ENCODE results near the gene KRT10. TPM values are rescaled to one million over a fixed set of nuclear protein-coding genes. Genes with fewer than 3 reads are reported as not detected.
"Not testable (repeated sequence)": the region's sequence is repeated elsewhere in the genome, so short reads cannot be mapped to it uniquely, and the experiment has no call there.

KRT10 gene
- total RNA-seq, 2 donors from 2014 or later: 5.8 to 23.6 TPM

DNA sequence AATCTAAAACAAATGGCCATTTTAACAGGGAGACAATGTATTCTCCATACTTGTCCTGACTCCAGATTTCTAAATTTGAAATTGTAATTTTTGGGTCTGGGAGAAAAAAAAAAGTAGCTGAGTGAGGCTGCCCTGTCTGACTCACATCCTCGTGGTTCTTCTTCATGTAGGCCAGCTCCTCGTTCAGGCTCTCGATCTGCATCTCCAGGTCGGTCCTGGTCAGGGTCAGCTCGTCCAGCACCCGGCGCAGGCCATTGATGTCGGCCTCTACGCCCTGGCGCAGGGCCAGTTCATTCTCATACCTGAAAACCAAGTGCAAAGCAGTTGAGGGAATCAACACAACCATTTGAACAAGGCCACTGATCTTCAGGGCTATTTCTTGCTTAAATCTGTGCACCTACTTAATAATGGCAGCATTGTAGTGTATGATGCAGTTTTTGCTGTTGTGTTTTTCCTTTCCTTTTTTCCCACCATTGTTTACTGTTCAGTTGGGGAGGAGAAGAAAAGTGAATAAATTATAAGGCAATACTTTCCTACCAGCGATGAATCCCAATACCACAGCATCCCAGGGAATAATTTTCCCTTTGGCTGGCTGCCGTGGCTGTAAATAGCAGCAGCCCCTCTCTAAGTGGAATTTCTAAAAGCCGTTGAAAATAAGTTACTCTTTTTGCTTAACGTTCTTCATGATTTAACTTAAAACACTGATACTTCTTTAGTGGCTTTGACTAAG is 42.4 kb upstream of the KRT10 start:
- H3K27ac ChIP-seq: no peak overlapping the region
- H3K27me3 ChIP-seq (replicated peaks; ENCODE audit: insufficient read depth): no peaks in the 10 kb centered on the region
- no peak overlapping the region for H3K4me3 ChIP-seq
- TF ChIP-seq, protein P1, sequence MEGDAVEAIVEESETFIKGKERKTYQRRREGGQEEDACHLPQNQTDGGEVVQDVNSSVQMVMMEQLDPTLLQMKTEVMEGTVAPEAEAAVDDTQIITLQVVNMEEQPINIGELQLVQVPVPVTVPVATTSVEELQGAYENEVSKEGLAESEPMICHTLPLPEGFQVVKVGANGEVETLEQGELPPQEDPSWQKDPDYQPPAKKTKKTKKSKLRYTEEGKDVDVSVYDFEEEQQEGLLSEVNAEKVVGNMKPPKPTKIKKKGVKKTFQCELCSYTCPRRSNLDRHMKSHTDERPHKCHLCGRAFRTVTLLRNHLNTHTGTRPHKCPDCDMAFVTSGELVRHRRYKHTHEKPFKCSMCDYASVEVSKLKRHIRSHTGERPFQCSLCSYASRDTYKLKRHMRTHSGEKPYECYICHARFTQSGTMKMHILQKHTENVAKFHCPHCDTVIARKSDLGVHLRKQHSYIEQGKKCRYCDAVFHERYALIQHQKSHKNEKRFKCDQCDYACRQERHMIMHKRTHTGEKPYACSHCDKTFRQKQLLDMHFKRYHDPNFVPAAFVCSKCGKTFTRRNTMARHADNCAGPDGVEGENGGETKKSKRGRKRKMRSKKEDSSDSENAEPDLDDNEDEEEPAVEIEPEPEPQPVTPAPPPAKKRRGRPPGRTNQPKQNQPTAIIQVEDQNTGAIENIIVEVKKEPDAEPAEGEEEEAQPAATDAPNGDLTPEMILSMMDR (IDR thresholded peaks at IDR 0.05): no peak
- no peak for TF ChIP-seq POLR2A (IDR thresholded peaks at IDR 0.05)
- TF ChIP-seq POLR2AphosphoS5 (IDR thresholded peaks at IDR 0.05): no peak
- no peak for DNase-seq (ENCODE audit: low spot score)
- 90% methylated on average over 14 of the region's 14 CpGs for WGBS
- H3K4me1 ChIP-seq (replicated peaks): no peaks in the 10 kb centered on the region
- intact Hi-C loops (cut with DNase I): no loop called here
- no peaks in the 10 kb centered on the region for H3K36me3 ChIP-seq
- H3K9me3 ChIP-seq: no peaks in the 10 kb centered on the region

DNA sequence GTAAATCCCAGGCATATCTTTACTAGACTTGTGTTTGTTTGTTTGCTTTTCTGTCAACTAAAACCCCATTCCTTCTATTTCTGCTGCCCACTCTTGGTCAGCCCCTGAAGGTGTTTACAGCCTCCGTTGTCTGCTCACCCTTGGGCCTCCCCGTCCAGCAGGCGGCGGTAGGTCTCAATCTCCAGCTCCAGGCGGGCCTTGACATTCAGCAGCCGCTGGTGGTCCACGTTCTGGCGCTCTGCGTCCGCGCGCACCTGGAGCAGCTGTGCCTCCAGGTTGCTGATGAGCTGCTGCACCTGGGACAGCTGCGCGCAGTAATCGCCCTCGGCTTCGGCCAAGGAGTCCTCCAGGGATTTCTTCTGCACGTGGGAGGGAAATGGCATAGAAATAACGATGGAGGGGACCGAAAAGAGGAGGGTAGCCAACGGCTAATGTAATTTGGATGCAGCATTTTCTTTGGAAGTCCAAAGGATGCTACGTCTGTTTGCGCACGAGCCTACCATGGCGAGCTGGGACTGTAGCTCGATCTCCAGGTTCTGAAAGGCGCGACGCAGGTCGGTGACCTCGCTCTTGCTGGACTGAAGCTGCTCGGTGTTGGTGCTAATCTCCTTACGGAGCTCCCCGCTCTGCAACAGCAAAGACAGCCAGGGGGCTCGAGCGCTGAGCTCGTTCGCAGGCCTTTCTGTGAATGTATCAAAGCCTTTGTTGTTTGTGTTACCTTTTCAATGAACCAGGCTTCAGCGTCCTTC is 40.7 kb upstream of the KRT10 start:
- TF ChIP-seq POLR2AphosphoS5 (IDR thresholded peaks at IDR 0.05): no peak
- TF ChIP-seq POLR2A (IDR thresholded peaks at IDR 0.05): no peak
- TF ChIP-seq, protein P1 (IDR thresholded peaks at IDR 0.05): no peak
- intact Hi-C loops (cut with DNase I): no loop called here
- Histone ChIP-seq H3K4me3 (no peak overlapping the region), H3K36me3 (no peaks in the 10 kb centered on the region), H3K27ac (no peak overlapping the region), H3K9me3 (no peaks in the 10 kb centered on the region), H3K4me1 (replicated peaks) (no peaks in the 10 kb centered on the region), H3K27me3 (replicated peaks; ENCODE audit: insufficient read depth) (no peaks in the 10 kb centered on the region)
- DNase-seq (ENCODE audit: low spot score): no peak
- 78% methylated on average over 39 of the region's 39 CpGs for WGBS

DNA sequence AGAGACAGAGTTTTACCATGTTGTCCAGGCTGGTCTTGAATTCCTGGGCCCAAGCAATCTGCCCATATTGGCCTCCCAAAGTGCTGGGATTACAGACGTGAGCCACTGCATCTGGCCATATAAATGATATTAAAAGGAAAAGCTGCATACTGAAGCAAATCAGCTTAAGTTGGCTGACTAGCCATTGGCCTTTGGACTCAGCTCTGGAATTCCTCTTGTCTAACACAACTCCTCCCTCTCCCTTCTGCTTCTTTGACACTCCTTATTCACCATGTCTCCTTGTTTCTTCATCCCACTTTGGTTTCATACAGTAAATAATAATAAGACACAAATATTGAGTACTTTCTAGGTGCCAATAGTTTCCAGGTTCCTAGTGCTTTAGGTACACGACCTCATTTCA is 37.1 kb upstream of the KRT10 start:
- no peak for DNase-seq (ENCODE audit: low spot score)
- no peak overlapping the region for H3K27ac ChIP-seq
- TF ChIP-seq, protein P1 (IDR thresholded peaks at IDR 0.05): no peak
- TF ChIP-seq POLR2AphosphoS5 (IDR thresholded peaks at IDR 0.05): no peak
- TF ChIP-seq POLR2A (IDR thresholded peaks at IDR 0.05): no peak
- H3K4me1 ChIP-seq (replicated peaks): no peaks in the 10 kb centered on the region
- no peaks in the 10 kb centered on the region for H3K36me3 ChIP-seq
- H3K27me3 ChIP-seq (replicated peaks; ENCODE audit: insufficient read depth): no peaks in the 10 kb centered on the region
- intact Hi-C loops (cut with DNase I): no loop called here
- 68% methylated on average over 2 of the region's 2 CpGs for WGBS
- no peaks in the 10 kb centered on the region for H3K9me3 ChIP-seq
- no peak overlapping the region for H3K4me3 ChIP-seq

DNA sequence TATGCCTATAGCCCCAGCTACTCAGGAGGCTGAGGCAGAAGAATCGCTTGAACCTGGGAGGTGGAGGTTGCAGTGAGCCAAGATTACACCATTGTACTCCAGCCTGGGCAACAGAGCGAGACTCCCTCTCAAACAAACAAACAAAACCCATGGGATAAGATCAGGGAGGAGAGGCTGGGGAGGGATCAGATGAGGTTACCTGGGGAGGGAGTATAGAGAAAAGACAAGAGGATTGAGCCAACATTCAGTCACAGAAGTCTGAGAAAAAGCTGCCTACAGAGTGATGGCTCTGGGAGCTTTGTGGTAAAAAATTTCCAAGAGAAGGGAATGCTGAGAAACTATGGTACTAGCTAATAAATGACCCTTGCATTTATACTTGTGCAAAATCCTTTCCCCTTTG is 36.3 kb upstream of the KRT10 start:
- DNase-seq (ENCODE audit: low spot score); intact Hi-C loops (cut with DNase I); H3K36me3 ChIP-seq; H3K4me3 ChIP-seq; H3K9me3 ChIP-seq; H3K27ac ChIP-seq; H3K4me1 ChIP-seq (replicated peaks); H3K27me3 ChIP-seq (replicated peaks; ENCODE audit: insufficient read depth): not testable (repeated sequence)
- WGBS: 76% methylated on average over 2 of the region's 2 CpGs

DNA sequence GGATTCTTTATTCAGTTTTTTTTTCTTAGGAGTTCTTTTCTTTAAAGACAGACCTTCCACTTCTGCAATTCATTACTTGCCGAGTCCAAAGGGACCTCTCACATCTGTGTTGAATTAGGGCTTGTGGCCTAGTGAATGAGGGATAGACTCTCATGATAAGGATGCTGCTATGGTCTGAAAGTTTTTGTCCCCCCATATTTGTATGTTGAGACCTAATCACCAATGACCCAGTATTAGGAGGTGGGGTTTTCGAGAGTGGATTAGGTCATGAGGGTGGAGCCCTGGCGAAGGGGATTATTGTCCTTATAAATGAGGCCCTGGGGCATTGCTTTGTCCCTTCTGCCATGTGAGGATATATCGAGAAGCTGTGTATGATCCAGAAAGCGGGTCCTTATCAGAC is 35.1 kb upstream of the KRT10 start:
- Histone ChIP-seq H3K27me3 (replicated peaks; ENCODE audit: insufficient read depth) (no peaks in the 10 kb centered on the region), H3K4me3 (no peak overlapping the region), H3K9me3 (no peaks in the 10 kb centered on the region), H3K4me1 (replicated peaks) (no peaks in the 10 kb centered on the region), H3K27ac (no peak overlapping the region), H3K36me3 (no peaks in the 10 kb centered on the region)
- intact Hi-C loops (cut with DNase I): loop anchor here (2.0 kb wide), 1 partner anchor 807 kb away; no protein-coding TSS in a partner anchor
- no peak for DNase-seq (ENCODE audit: low spot score)
- 73% methylated on average over 5 of the region's 5 CpGs for WGBS
- TF ChIP-seq POLR2AphosphoS5 (IDR thresholded peaks at IDR 0.05): no peak
- TF ChIP-seq, protein P1 (IDR thresholded peaks at IDR 0.05): no peak
- TF ChIP-seq POLR2A (IDR thresholded peaks at IDR 0.05): no peak

All from prostate gland (tissue), 2 donors.